Dendritic cell treated with granulocyte-macrophage colony-stimulating factor and Interleukin-4, amounts not matched to agents 40 ng/mL and 50 ng/mL, for 4 days (primary cell): ENCODE data around the gene DNAH10.

ENCODE experiments used
- H3K27ac Mint-ChIP-seq: one replicate; pipeline ENCODE4 v1.8.0; 2022; ENCODE audit warnings: mild to moderate bottlenecking, mixed read lengths
- H3K27me3 Mint-ChIP-seq: one replicate; pipeline ENCODE4 v1.8.0; 2022; ENCODE audit warnings: mild to moderate bottlenecking, mixed read lengths
- H3K36me3 Mint-ChIP-seq: one replicate; pipeline ENCODE4 v1.8.0; 2022; ENCODE audit warnings: low read depth, mixed read lengths
- H3K4me1 Mint-ChIP-seq: one replicate; pipeline ENCODE4 v1.8.0; 2022; ENCODE audit warnings: low read depth, mixed read lengths
- H3K4me3 Mint-ChIP-seq: one replicate; pipeline ENCODE4 v1.8.0; 2022; ENCODE audit warnings: mild to moderate bottlenecking, moderate library complexity, mixed read lengths
- H3K9me3 Mint-ChIP-seq: one replicate; pipeline ENCODE4 v1.8.0; 2022; ENCODE audit warnings: mixed read lengths
- intact Hi-C: fragments of 100-400 bp; cut with micrococcal nuclease; formaldehyde crosslinking; loops from one replicate; pipeline ENCODE4 v1.15.0; 2022

Gene DNAH10

DNA sequence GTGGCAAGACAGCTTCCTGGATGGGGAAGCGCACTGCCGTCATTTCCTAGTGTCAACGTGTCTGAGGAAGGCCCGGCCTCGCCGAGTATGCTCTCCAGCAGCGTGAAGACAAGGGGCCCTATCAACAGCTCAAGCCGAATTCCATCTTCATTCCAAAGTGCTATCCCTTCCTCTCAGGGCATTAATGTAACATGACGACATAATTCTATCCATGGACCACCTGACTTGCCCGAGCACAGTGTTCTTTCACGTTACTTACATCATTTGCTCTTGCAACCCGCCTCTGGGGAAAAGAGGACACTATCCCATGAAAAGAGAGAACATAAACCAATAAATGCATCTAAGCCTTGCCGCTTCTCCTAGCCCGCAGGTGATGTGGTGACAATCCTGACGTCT lies 187.7 kb downstream of the DNAH10 start:
- H3K9me3 Mint-ChIP-seq = no peaks in the 10 kb centered on the region
- H3K36me3 Mint-ChIP-seq = peaks cover 17% of the 10 kb centered on the region
- intact Hi-C loops = no loop called here
- no peak overlapping the region for H3K27ac Mint-ChIP-seq
- no peak overlapping the region for H3K4me3 Mint-ChIP-seq
- H3K4me1 Mint-ChIP-seq = peaks cover 8% of the 10 kb centered on the region
- H3K27me3 Mint-ChIP-seq = no peaks in the 10 kb centered on the region

DNA sequence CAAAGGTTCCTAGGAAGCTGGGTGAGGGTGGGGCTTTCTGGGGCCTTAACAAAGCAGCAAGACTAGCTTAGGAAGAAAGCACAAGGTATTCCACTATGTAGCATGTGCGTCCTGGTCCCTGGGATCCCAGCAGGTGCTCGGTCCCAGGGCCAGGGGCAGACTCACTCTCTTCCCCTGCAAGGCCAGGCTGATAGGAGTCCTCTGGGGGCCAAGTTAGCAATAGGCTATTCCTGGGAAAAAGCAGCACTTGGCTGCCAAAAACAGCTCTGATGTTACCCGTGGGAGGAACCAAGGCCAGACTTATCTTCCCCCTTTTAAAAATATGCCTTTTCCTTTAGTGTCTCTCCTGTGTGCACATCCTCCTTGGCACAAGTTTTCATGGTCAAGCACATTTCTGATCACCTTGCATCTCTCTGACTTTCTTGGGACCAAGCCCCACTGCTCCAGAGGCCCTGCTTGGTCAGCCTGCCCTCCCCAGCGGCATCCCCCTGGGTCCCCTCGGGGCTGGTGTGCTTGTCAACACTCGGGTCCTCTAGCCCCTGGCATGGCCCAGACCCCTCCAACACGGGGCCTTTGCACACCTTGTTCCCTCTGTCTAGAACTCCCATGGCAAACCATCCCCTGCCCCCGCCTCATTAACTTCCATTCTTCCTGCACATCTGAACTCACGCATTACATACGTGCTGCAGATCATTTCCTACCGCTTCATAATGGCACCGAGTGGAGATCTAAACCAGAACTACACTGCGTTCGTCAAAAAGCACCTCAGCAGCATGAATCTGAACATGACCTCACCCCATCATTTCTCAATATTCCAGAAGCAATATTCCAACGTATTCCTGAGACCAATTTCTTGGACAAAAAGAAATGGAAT lies 188.6 kb downstream of the DNAH10 start:
- Mint-ChIP-seq H3K36me3 (peaks cover 15% of the 10 kb centered on the region), H3K9me3 (no peaks in the 10 kb centered on the region), H3K27ac (no peak overlapping the region), H3K4me3 (no peak overlapping the region), H3K4me1 (peaks cover 8% of the 10 kb centered on the region), H3K27me3 (no peaks in the 10 kb centered on the region)
- intact Hi-C loops = no loop called here

DNA sequence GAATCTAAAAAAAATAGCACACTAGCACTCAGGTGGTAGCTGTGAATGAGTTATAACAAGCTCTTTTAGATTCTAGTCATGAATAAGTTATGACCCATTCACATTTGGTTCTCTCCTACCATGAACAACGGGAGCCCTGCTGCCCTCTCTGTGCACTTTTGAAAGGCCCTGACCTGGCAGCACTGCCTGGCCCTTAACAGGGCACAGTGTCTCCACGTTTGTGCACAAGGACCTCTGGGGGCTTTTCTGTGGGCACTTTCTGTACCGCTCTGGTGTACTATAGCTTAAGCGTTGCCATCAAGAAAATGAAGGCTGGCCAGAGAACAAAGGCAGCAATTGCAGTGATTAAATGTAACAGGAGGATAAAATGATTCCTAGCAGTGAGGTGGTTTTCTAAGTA lies 189.4 kb downstream of the DNAH10 start:
- Mint-ChIP-seq H3K4me3 (no peak overlapping the region), H3K27ac (no peak overlapping the region), H3K27me3 (no peaks in the 10 kb centered on the region), H3K36me3 (peaks cover 15% of the 10 kb centered on the region), H3K9me3 (no peaks in the 10 kb centered on the region), H3K4me1 (peaks cover 8% of the 10 kb centered on the region)
- intact Hi-C loops = no loop called here

DNA sequence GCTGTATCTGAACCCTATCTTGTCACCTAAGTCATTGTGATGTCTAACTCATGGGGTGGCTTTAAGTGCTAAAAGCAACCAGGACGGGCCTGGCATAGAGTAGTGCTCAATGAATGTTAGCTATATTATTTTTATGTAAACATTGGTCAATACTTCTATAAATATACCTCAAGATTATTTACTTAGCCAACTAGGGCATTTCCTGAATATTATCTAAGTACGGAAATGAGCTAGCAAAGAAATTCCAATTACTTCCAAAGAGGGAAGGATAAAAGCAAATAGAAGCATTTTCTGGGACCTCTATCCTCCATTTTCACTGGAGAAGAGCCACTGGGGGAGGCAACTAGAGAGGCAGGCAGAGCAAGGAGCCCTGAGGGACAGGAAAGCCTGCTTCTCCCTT lies 189.9 kb downstream of the DNAH10 start:
- H3K36me3 Mint-ChIP-seq = peaks cover 15% of the 10 kb centered on the region
- H3K4me1 Mint-ChIP-seq = peaks cover 8% of the 10 kb centered on the region
- no peaks in the 10 kb centered on the region for H3K27me3 Mint-ChIP-seq
- H3K27ac Mint-ChIP-seq = no peak overlapping the region
- no peaks in the 10 kb centered on the region for H3K9me3 Mint-ChIP-seq
- H3K4me3 Mint-ChIP-seq = no peak overlapping the region
- intact Hi-C loops = no loop called here

DNA sequence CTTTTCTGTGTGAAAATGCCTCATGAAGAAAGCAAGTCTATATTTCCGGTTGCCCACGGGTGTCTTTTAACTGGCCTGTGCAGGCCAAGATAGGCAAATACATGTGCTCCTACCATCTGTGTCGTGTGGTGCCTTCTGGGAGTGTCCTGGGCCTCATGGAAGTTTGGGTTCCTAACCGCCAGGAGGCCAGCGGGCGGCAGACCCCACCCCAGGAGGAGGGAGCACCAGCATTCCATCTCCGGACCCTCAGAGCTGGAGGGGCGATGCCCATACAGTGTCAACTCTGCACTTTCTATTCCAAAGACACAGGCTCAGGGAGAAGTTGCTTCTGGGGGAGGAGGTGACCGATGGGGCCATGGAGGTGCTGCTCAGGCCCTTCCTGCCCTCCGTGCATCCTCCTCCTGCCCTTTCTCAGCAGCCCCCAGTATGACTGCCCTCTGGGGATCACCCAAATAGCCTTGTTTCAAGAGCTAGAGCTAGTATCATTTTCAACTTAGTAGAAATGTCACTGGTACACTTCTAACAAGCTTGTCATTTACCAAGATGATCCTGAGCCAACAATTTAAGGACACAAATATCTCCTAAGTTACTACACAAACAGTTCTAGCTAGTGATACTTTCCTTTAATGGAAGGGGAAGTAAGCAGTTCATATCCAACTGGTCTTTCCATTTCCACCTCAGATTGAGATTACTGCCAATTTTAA lies 192.7 kb downstream of the DNAH10 start:
- no peaks in the 10 kb centered on the region for H3K9me3 Mint-ChIP-seq
- intact Hi-C loops = no loop called here
- H3K27me3 Mint-ChIP-seq = no peaks in the 10 kb centered on the region
- H3K27ac Mint-ChIP-seq = no peak overlapping the region
- no peak overlapping the region for H3K4me3 Mint-ChIP-seq
- H3K36me3 Mint-ChIP-seq = peaks cover 3% of the 10 kb centered on the region
- peaks cover 8% of the 10 kb centered on the region for H3K4me1 Mint-ChIP-seq

DNA sequence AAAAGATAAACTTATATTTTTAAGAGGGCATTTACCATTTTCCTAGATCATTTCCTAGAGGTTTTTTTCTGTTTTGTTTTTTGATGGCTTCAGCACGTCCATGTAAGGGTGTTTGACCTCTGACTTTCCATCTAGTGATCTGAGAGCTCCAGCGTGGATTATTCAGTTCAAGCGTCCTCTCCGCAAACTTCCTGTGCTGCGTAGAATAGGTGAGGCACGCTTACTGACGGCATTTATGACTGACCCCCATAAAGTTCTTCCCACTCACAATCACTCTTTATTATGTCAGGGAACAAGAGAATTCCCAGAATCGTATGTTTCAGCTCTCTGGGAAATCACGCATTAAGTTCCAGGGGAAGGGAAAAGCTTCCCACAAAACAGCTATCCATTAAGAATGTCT lies 194.1 kb downstream of the DNAH10 start:
- no peaks in the 10 kb centered on the region for H3K9me3 Mint-ChIP-seq
- H3K4me1 Mint-ChIP-seq = no peaks in the 10 kb centered on the region
- H3K27me3 Mint-ChIP-seq = no peaks in the 10 kb centered on the region
- no peak overlapping the region for H3K27ac Mint-ChIP-seq
- H3K4me3 Mint-ChIP-seq = no peak overlapping the region
- no peaks in the 10 kb centered on the region for H3K36me3 Mint-ChIP-seq
- intact Hi-C loops = no loop called here

DNA sequence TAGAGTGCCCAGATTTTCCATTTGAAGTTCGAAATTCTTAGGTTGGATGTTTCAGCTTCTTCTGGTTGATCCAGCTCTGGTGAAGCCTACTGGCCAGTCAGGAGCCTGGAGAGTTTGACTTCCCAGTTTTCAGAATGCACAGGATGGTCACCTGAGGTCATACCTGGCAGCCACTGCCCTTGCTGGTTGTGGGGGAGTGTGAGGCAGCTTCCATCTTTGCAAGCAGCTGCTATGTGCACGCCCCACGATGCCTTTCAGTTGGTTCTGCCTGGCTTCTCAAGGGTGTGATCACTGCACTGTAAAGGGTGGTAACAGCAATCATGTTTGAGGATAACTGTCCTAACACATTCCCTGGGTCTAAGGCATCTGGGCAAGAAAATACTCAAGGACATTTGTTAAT lies 195.1 kb downstream of the DNAH10 start:
- Mint-ChIP-seq H3K9me3 (no peaks in the 10 kb centered on the region), H3K27me3 (no peaks in the 10 kb centered on the region), H3K27ac (no peak overlapping the region), H3K36me3 (no peaks in the 10 kb centered on the region), H3K4me1 (no peaks in the 10 kb centered on the region), H3K4me3 (no peak overlapping the region)
- intact Hi-C loops = no loop called here

DNA sequence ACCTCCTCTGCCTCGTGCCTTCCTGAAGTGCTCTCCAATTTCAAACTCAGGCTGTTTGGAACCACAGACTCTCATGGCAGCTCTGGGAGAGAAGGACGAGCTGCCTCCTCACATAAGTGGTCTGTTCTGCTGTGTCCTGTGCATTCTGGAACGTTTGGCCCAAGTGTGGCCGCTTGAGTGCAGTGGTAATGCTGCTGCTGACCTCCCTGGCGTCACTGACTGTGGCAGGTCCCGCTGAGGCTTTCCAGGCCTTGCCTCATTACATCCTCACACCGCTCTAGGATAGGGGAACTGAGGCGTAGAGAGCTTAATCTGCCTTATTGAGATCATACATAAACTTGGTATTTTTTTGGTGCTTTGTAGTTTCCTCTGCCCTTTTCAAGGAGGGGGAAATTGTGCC lies 196.4 kb downstream of the DNAH10 start:
- Mint-ChIP-seq H3K4me3 (no peak overlapping the region), H3K27me3 (no peaks in the 10 kb centered on the region), H3K36me3 (peaks cover 8% of the 10 kb centered on the region), H3K9me3 (no peaks in the 10 kb centered on the region), H3K27ac (no peak overlapping the region), H3K4me1 (no peaks in the 10 kb centered on the region)
- intact Hi-C loops = no loop called here

DNA sequence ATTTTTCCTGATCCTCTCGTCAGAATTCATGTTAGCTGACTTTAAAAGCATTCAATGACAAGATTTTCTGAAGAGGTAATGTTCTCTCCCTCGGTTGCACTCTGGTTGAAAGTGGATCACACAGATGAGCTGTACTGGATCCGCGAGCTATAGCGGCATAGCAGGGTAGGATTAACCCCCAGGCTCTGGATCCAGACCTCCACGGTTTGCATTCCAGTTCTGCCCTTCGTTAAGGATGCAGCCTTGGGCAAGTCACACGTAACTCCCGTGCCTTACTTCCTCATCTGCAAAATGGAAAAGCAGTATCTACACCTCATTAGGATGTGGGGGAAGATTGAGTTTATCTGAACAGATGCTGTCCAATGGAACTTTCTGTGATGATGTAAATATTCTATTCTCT lies 196.8 kb downstream of the DNAH10 start:
- no peak overlapping the region for H3K4me3 Mint-ChIP-seq
- H3K27me3 Mint-ChIP-seq = no peaks in the 10 kb centered on the region
- no peaks in the 10 kb centered on the region for H3K9me3 Mint-ChIP-seq
- intact Hi-C loops = no loop called here
- no peak overlapping the region for H3K27ac Mint-ChIP-seq
- H3K36me3 Mint-ChIP-seq = peaks cover 10% of the 10 kb centered on the region
- no peaks in the 10 kb centered on the region for H3K4me1 Mint-ChIP-seq

DNA sequence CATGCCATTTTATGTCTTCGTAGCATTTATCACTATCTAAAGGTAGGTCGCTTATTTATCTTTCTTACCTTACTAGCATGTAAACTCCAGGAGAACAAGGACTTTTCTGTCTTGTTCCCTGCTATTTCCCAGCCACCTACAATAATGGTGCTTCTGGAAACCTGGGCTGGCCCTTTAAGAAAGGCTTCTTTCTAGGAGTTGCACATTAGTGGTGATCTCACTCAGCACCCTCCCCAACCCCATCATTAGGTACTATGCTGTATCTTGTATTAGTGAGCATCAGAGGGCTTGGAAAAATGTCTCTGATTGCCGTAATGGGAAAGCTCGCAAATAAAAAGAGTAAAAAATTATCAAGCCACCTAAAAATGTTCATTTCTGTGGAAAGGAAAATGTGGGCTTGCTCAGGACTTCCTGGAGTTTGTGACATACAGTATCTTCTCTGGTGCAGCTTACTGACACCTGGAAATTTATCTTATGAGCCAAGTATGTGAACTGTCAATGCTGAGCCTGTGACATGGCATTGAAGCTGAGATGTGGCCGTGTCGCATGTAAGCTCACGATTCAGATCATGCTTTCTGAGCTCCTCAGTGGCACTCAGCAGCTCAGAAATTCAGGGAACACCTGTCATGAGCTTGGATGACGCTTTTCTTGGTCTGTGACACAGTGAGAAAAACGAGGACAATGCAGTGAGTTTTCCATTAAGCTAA lies 198.1 kb downstream of the DNAH10 start:
- Mint-ChIP-seq H3K4me1 (no peaks in the 10 kb centered on the region), H3K27me3 (no peaks in the 10 kb centered on the region), H3K4me3 (no peak overlapping the region), H3K9me3 (no peaks in the 10 kb centered on the region), H3K27ac (no peak overlapping the region), H3K36me3 (peaks cover 10% of the 10 kb centered on the region)
- intact Hi-C loops = no loop called here

DNA sequence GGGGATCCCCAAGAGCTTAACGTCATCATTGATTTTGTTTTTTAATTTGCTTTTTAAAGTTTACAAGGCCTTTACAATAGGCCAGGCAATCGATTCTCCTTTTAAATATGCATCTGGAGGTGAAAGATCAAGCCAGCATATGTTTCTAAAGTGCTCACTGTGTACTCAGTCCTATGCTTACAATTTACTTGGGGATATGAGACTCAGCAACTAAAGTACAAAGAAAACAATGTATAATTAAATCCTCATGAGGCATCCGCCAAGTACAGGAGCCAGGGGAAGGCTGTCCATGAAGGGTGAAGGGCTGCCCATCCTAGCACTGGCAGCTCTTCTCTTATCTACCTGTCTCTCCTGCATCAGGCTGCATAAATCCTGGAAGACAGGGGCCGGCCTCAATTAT lies 198.8 kb downstream of the DNAH10 start:
- Mint-ChIP-seq H3K4me1 (no peaks in the 10 kb centered on the region), H3K27me3 (no peaks in the 10 kb centered on the region), H3K9me3 (no peaks in the 10 kb centered on the region), H3K36me3 (peaks cover 10% of the 10 kb centered on the region), H3K4me3 (no peak overlapping the region), H3K27ac (no peak overlapping the region)
- intact Hi-C loops = no loop called here

DNA sequence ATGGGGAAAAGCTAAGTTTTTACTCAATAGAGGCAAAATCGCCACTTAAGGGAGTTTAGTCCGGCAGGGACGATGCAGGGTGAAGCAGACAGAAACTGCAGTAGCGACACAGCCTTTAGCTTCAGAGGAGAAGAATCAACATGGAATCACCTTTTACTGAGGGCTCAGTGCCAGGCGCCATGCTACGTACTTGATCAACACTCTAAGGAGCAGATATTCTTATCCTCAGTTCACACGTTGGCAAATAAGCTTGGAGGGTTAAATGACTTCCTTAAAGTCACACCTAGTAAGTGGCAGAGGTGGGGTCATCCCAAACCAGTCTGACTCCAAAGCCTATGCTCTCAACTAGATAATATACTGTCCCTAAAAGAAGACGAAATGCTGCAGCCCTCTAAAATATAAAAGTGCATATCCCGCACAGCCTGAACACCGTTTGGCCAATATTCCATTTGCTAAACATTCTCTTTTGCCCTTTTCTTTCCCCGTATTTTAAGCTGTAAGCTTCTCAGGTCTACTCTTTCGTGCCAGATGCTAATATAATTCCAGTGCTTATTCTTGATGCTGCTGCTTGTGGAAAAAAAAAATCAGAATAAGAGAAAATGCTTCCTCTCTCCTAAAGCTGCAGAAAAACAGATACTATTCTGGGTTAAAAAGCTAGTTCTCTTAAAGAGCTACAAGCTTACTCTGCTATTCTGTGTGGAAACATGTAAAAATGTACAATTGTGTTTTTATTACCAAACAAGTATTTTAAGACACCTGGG lies 199.7 kb downstream of the DNAH10 start:
- H3K4me1 Mint-ChIP-seq = no peaks in the 10 kb centered on the region
- peaks cover 10% of the 10 kb centered on the region for H3K36me3 Mint-ChIP-seq
- no peak overlapping the region for H3K4me3 Mint-ChIP-seq
- no peak overlapping the region for H3K27ac Mint-ChIP-seq
- H3K9me3 Mint-ChIP-seq = no peaks in the 10 kb centered on the region
- no peaks in the 10 kb centered on the region for H3K27me3 Mint-ChIP-seq
- intact Hi-C loops = no loop called here

DNA sequence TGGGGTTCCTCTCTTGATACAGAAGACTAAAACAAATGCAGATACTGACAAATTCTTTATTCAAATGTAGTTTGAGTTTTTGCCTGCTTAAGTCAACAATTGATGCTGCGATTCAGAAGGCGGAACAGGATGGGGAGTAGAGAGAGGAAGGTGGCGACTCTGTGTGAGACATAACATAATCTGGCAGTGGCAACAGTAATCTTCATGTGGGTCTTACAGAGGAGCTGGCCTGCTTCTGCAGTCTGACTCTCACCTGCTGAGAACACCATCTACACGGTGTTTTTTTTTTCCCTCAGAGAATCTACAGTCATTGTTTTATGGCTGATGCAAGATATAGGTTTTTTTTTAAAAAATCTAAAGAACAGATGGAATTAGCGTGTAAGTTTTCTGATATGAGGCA lies 200.4 kb downstream of the DNAH10 start:
- no peak overlapping the region for H3K27ac Mint-ChIP-seq
- intact Hi-C loops = no loop called here
- no peak overlapping the region for H3K4me3 Mint-ChIP-seq
- no peaks in the 10 kb centered on the region for H3K27me3 Mint-ChIP-seq
- H3K36me3 Mint-ChIP-seq = peaks cover 12% of the 10 kb centered on the region
- H3K4me1 Mint-ChIP-seq = no peaks in the 10 kb centered on the region
- H3K9me3 Mint-ChIP-seq = no peaks in the 10 kb centered on the region

DNA sequence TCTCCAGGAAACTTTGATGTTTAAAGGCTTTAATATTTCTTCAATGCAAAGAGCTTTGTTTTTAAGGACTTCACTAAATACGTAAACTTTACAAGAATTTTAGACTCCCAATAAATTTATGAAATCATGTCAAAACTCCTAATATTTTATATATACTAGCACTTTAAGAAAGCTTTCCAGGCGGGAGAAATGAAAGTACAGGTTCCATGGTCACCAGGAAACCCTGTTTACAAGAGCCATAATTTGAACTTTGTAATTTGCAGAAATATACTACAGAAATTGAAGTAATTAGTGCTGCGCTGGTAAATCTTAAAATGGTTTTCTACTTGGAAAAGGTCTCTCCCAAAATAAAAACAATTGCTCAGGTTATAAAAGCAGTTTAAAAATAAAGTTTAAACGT lies 201.7 kb downstream of the DNAH10 start:
- no peak overlapping the region for H3K27ac Mint-ChIP-seq
- peaks cover 15% of the 10 kb centered on the region for H3K36me3 Mint-ChIP-seq
- H3K4me3 Mint-ChIP-seq = no peak overlapping the region
- H3K4me1 Mint-ChIP-seq = no peaks in the 10 kb centered on the region
- intact Hi-C loops = no loop called here
- no peaks in the 10 kb centered on the region for H3K27me3 Mint-ChIP-seq
- no peaks in the 10 kb centered on the region for H3K9me3 Mint-ChIP-seq
